ENCODE data around the gene WDFY2.

The WDFY2 gene

GRCh38 chr13:51624207-51624606 is 39.9 kb downstream of the WDFY2 start:
- peaks cover 12% of the 10 kb centered on the region for H4K20me1 ChIP-seq (ENCODE audit: insufficient read depth, low read length)
- DNase-seq (no peak), ATAC-seq (ENCODE audit: insufficient read depth, low read depth) (no peak)
- peaks cover 10% of the 10 kb centered on the region; the same call in 1 of the 2 replicates for H3K79me2 ChIP-seq (ENCODE audit: insufficient read depth, low read length)
- H3K36me3 ChIP-seq (ENCODE audit: insufficient read depth, low read length), result no peaks in the 10 kb centered on the region
- no peaks in the 10 kb centered on the region for H3K9me3 ChIP-seq (ENCODE audit: insufficient read depth, low read length, severe bottlenecking)
- H3K27me3 ChIP-seq (ENCODE audit: insufficient read depth, low read length, poor library complexity), result no peaks in the 10 kb centered on the region
- no peak overlapping the region for H3K4me3 ChIP-seq (ENCODE audit: low read depth in 1 of 2, low read length in 2 of 2)
- no peak overlapping the region; the same call in 1 of the 2 replicates for H3K27ac ChIP-seq (ENCODE audit: low read length)
- 0 out of 2 replicates have a peak overlapping the region, but pooled peaks have one; percentile 16 for H3K4me2 ChIP-seq (ENCODE audit: insufficient read depth, low read length)
- no peak overlapping the region for H3K9ac ChIP-seq (ENCODE audit: low read depth, low read length)
- no peak for TF ChIP-seq EZH2 (IDR thresholded peaks at IDR 0.05; ENCODE audit: borderline replicate concordance, low read depth, low read length, severe bottlenecking)
- TF ChIP-seq, protein P1, sequence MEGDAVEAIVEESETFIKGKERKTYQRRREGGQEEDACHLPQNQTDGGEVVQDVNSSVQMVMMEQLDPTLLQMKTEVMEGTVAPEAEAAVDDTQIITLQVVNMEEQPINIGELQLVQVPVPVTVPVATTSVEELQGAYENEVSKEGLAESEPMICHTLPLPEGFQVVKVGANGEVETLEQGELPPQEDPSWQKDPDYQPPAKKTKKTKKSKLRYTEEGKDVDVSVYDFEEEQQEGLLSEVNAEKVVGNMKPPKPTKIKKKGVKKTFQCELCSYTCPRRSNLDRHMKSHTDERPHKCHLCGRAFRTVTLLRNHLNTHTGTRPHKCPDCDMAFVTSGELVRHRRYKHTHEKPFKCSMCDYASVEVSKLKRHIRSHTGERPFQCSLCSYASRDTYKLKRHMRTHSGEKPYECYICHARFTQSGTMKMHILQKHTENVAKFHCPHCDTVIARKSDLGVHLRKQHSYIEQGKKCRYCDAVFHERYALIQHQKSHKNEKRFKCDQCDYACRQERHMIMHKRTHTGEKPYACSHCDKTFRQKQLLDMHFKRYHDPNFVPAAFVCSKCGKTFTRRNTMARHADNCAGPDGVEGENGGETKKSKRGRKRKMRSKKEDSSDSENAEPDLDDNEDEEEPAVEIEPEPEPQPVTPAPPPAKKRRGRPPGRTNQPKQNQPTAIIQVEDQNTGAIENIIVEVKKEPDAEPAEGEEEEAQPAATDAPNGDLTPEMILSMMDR (IDR thresholded peaks at IDR 0.05; ENCODE audit: borderline replicate concordance, extremely low read depth, low read length, poor library complexity, severe bottlenecking), result no peak
- H2AFZ ChIP-seq (ENCODE audit: low read depth, low read length), result no peak overlapping the region
- peaks cover 24% of the 10 kb centered on the region for H3K4me1 ChIP-seq (ENCODE audit: insufficient read depth, low read length)

GRCh38 chr13:51624695-51625345 is 40.6 kb downstream of the WDFY2 start:
- peaks cover 10% of the 10 kb centered on the region; the same call in 1 of the 2 replicates for H3K79me2 ChIP-seq (ENCODE audit: insufficient read depth, low read length)
- DNase-seq (no peak), ATAC-seq (ENCODE audit: insufficient read depth, low read depth) (no peak)
- H3K4me3 ChIP-seq (ENCODE audit: low read depth in 1 of 2, low read length in 2 of 2), result no peak overlapping the region
- no peak overlapping the region for H2AFZ ChIP-seq (ENCODE audit: low read depth, low read length)
- H3K4me2 ChIP-seq (ENCODE audit: insufficient read depth, low read length), result no peak overlapping the region
- TF ChIP-seq EZH2 (IDR thresholded peaks at IDR 0.05; ENCODE audit: borderline replicate concordance, low read depth, low read length, severe bottlenecking), result no peak
- TF ChIP-seq, protein P1 (IDR thresholded peaks at IDR 0.05; ENCODE audit: borderline replicate concordance, extremely low read depth, low read length, poor library complexity, severe bottlenecking), result no peak
- no peaks in the 10 kb centered on the region for H3K36me3 ChIP-seq (ENCODE audit: insufficient read depth, low read length)
- H3K27ac ChIP-seq (ENCODE audit: low read length), result no peak overlapping the region
- peaks cover 12% of the 10 kb centered on the region for H4K20me1 ChIP-seq (ENCODE audit: insufficient read depth, low read length)
- H3K4me1 ChIP-seq (ENCODE audit: insufficient read depth, low read length), result peaks cover 24% of the 10 kb centered on the region
- no peak overlapping the region for H3K9ac ChIP-seq (ENCODE audit: low read depth, low read length)
- no peaks in the 10 kb centered on the region for H3K27me3 ChIP-seq (ENCODE audit: insufficient read depth, low read length, poor library complexity)
- no peaks in the 10 kb centered on the region for H3K9me3 ChIP-seq (ENCODE audit: insufficient read depth, low read length, severe bottlenecking)

GRCh38 chr13:51625555-51626345 is 41.5 kb downstream of the WDFY2 start:
- ATAC-seq (ENCODE audit: insufficient read depth, low read depth) (no peak), DNase-seq (no peak)
- no peak overlapping the region for H2AFZ ChIP-seq (ENCODE audit: low read depth, low read length)
- no peak overlapping the region for H3K4me2 ChIP-seq (ENCODE audit: insufficient read depth, low read length)
- peaks cover 24% of the 10 kb centered on the region for H3K4me1 ChIP-seq (ENCODE audit: insufficient read depth, low read length)
- no peaks in the 10 kb centered on the region for H3K36me3 ChIP-seq (ENCODE audit: insufficient read depth, low read length)
- H3K4me3 ChIP-seq (ENCODE audit: low read depth in 1 of 2, low read length in 2 of 2), result no peak overlapping the region
- no peaks in the 10 kb centered on the region for H3K9me3 ChIP-seq (ENCODE audit: insufficient read depth, low read length, severe bottlenecking)
- H3K27ac ChIP-seq (ENCODE audit: low read length), result no peak overlapping the region
- no peaks in the 10 kb centered on the region for H3K27me3 ChIP-seq (ENCODE audit: insufficient read depth, low read length, poor library complexity)
- TF ChIP-seq, protein P1 (IDR thresholded peaks at IDR 0.05; ENCODE audit: borderline replicate concordance, extremely low read depth, low read length, poor library complexity, severe bottlenecking), result no peak
- no peak for TF ChIP-seq EZH2 (IDR thresholded peaks at IDR 0.05; ENCODE audit: borderline replicate concordance, low read depth, low read length, severe bottlenecking)
- no peak overlapping the region for H3K9ac ChIP-seq (ENCODE audit: low read depth, low read length)
- H3K79me2 ChIP-seq (ENCODE audit: insufficient read depth, low read length), result peaks cover 10% of the 10 kb centered on the region; the same call in 1 of the 2 replicates
- H4K20me1 ChIP-seq (ENCODE audit: insufficient read depth, low read length), result peaks cover 12% of the 10 kb centered on the region
